Smooth muscle cell (in vitro differentiated cells): ENCODE measurements around the gene CNOT6. TPM values are rescaled to one million over a fixed set of nuclear protein-coding genes. Genes with fewer than 3 reads are reported as not detected.
"Not testable (repeated sequence)": the region's sequence is repeated elsewhere in the genome, so short reads cannot be mapped to it uniquely, and the experiment has no call there.

Experiments used
- DNase-seq: peaks from one replicate; lab custom pipeline; 2025; ENCODE audit not compliant: unreplicated experiment; lab: John Stamatoyannopoulos, UW
- H2AFZ ChIP-seq: fragments of 200-600 bp; sonication (generic); 2 replicates; pipeline ENCODE4 v1.6.0; 2016; ENCODE audit warnings: antibody characterized with exemption, low read depth, mild to moderate bottlenecking
- H3F3A ChIP-seq: fragments of 200-600 bp; sonication (generic); 2 replicates; pipeline ENCODE4 v1.6.0; 2017; ENCODE audit warnings: antibody characterized with exemption, low read depth
- H3K27ac ChIP-seq: fragments of 200-600 bp; sonication (generic); 2 replicates; pipeline ENCODE4 v1.5.1; 2016; ENCODE audit warnings: low read depth, mild to moderate bottlenecking
- H3K27me3 ChIP-seq: fragments of 200-600 bp; sonication (generic); 2 replicates; pipeline ENCODE4 v1.6.1; 2016; ENCODE audit warnings: low read depth, mild to moderate bottlenecking
- H3K36me3 ChIP-seq: fragments of 200-600 bp; sonication (generic); 2 replicates; pipeline ENCODE4 v1.5.1; 2016; ENCODE audit warnings: low read depth
- H3K4me1 ChIP-seq: fragments of 200-600 bp; sonication (generic); 2 replicates; pipeline ENCODE4 v1.5.1; 2016; ENCODE audit warnings: low read depth
- H3K4me2 ChIP-seq: fragments of 200-600 bp; sonication (generic); 2 replicates; pipeline ENCODE4 v1.6.0; 2016; ENCODE audit warnings: mild to moderate bottlenecking
- H3K4me3 ChIP-seq: fragments of 200-600 bp; sonication (generic); 2 replicates; pipeline ENCODE4 v1.5.1; 2016; ENCODE audit warnings: mild to moderate bottlenecking
- H3K79me2 ChIP-seq: fragments of 200-600 bp; sonication (generic); 2 replicates; pipeline ENCODE4 v1.6.0; 2016; ENCODE audit warnings: low read depth, mild to moderate bottlenecking
- H3K9ac ChIP-seq: fragments of 200-600 bp; sonication (generic); 2 replicates; pipeline ENCODE4 v1.6.0; 2016; ENCODE audit warnings: low read depth
- H3K9me3 ChIP-seq: fragments of 200-600 bp; sonication (generic); replicated peaks from 2 replicates; pipeline ENCODE4 v1.5.1; 2016; ENCODE audit warnings: low read depth
- H4K20me1 ChIP-seq: fragments of 200-600 bp; sonication (generic); 2 replicates; pipeline ENCODE4 v1.6.0; 2016; ENCODE audit warnings: low read depth
- WGBS: methylation state at CpG from one replicate; pipeline ENCODE4 v1.1.7; 2016; ENCODE audit warnings: low lambda C conversion rate; 5-methylcytosine and 5-hydroxymethylcytosine counted together
- polyA plus RNA-seq: library from polyadenylated mRNA; unstranded; fragments of >200 nt; fragmentation: Nextera tagmentation; extraction: Ambion mirVana; gene quantifications from 2 replicates; pipeline ENCODE4 v1.2.1, GENCODE V29; 2016
- total RNA-seq: library from RNA; depleted of rRNA; stranded (reverse); fragments of >200 nt; gene quantifications from 2 replicates; pipeline ENCODE4 v1.2.3, GENCODE V29; 2014
- TF ChIP-seq, protein P1 (sequence below): fragments of 200-600 bp; sonication (generic); IDR thresholded peaks from 2 replicates; pipeline ENCODE4 v1.5.1; 2017; ENCODE audit warnings: borderline replicate concordance, mild to moderate bottlenecking, antibody characterized with exemption; ENCODE audit not compliant: insufficient read depth, poor library complexity, severe bottlenecking

The CNOT6 gene
- total and polyA plus RNA-seq, 2 experiments from 2014 or later = 6.2 to 19.7 TPM

DNA sequence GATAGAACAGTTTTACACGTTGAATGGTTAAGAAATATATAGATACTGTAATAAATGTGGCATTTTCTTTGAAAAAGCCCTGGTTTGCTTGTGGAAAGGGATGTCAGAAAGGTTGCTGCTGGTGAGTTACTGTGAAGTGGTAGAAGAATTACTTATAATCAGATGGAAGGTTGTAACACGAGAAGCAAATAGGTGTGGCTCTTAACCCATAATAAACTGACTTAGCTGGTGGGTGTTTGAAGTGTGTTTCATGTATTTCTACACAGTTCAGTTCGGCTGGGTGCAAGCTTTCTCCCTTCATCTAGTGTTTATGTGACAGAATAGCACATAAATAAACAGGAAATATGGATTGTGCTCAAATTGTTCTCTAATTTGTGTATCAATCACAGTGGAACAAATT, 5.5 kb downstream of the CNOT6 start:
- no peaks in the 10 kb centered on the region for H3K27me3 ChIP-seq
- 82% methylated on average over 3 of the region's 3 CpGs for WGBS
- H3K27ac ChIP-seq = no peak overlapping the region
- peaks cover 100% of the 10 kb centered on the region for H3K79me2 ChIP-seq
- no peak overlapping the region for H3K9ac ChIP-seq
- H3F3A ChIP-seq = no peaks in the 10 kb centered on the region
- no peaks in the 10 kb centered on the region for H3K36me3 ChIP-seq
- H3K9me3 ChIP-seq = no peaks in the 10 kb centered on the region
- TF ChIP-seq, protein P1, sequence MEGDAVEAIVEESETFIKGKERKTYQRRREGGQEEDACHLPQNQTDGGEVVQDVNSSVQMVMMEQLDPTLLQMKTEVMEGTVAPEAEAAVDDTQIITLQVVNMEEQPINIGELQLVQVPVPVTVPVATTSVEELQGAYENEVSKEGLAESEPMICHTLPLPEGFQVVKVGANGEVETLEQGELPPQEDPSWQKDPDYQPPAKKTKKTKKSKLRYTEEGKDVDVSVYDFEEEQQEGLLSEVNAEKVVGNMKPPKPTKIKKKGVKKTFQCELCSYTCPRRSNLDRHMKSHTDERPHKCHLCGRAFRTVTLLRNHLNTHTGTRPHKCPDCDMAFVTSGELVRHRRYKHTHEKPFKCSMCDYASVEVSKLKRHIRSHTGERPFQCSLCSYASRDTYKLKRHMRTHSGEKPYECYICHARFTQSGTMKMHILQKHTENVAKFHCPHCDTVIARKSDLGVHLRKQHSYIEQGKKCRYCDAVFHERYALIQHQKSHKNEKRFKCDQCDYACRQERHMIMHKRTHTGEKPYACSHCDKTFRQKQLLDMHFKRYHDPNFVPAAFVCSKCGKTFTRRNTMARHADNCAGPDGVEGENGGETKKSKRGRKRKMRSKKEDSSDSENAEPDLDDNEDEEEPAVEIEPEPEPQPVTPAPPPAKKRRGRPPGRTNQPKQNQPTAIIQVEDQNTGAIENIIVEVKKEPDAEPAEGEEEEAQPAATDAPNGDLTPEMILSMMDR = no peak
- H4K20me1 ChIP-seq = peaks cover 100% of the 10 kb centered on the region
- peaks cover 18% of the 10 kb centered on the region for H3K4me1 ChIP-seq
- DNase-seq = no peak
- H3K4me2 ChIP-seq = no peak overlapping the region
- no peak overlapping the region for H3K4me3 ChIP-seq
- no peak overlapping the region for H2AFZ ChIP-seq

DNA sequence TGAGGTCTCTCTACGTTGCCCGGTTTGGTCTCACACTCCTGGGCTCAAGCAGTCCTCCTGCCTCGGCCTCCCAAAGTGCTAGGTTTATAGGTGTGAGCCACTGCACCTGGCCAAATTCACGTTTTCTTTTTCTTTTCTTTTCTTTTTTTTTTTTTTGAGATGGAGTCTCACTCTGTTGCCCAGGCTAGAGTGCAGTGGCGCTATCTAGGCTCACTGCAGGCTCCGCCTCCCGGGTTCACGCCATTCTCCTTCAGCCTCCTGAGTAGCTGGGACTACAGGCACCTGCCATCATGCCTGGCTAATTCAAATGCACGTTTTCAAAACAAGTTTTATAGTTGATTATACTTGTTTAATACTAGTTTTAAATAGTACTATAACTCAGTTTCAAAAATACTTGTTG, 6.1 kb downstream of the CNOT6 start:
- Histone ChIP-seq H3K4me1 (peaks cover 16% of the 10 kb centered on the region), H3K79me2 (peaks cover 100% of the 10 kb centered on the region), H4K20me1 (peaks cover 97% of the 10 kb centered on the region)
- H3F3A ChIP-seq, H3K36me3 ChIP-seq, H3K27ac ChIP-seq, H3K4me2 ChIP-seq, DNase-seq, H3K4me3 ChIP-seq, H3K9me3 ChIP-seq, H3K9ac ChIP-seq, H3K27me3 ChIP-seq, H2AFZ ChIP-seq: not testable (repeated sequence)
- 92% methylated on average over 9 of the region's 9 CpGs for WGBS

DNA sequence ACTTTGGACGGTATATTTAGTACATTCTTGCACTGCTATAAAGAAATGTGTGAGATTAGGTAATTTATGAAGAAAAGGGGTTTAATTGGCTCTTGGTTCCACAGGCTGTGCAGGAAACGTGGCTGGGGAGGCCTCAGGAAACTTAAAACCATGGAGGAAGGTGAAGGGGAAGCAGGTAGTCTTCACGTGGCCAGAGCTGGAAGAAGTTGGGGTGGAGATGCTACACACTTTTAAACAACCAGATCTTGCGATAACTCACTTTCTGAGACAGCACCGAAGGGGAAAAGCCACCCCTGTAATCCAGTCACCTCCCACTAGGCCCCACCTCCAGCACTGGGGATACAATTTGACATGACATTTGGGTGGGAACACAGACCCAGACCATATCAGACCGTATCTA, 13.5 kb downstream of the CNOT6 start:
- Histone ChIP-seq H3F3A (no peaks in the 10 kb centered on the region), H3K27me3 (no peaks in the 10 kb centered on the region), H3K4me3 (no peak overlapping the region), H3K4me2 (no peak overlapping the region), H3K36me3 (no peaks in the 10 kb centered on the region), H3K27ac (no peak overlapping the region), H4K20me1 (peaks cover 96% of the 10 kb centered on the region), H2AFZ (no peak overlapping the region), H3K9me3 (no peaks in the 10 kb centered on the region), H3K4me1 (no peaks in the 10 kb centered on the region), H3K79me2 (peaks cover 99% of the 10 kb centered on the region), H3K9ac (no peak overlapping the region)
- TF ChIP-seq, protein P1 = no peak
- whole genome bisulfite sequencing = 94% methylated on average over 6 of the region's 6 CpGs
- DNase-seq = no peak

DNA sequence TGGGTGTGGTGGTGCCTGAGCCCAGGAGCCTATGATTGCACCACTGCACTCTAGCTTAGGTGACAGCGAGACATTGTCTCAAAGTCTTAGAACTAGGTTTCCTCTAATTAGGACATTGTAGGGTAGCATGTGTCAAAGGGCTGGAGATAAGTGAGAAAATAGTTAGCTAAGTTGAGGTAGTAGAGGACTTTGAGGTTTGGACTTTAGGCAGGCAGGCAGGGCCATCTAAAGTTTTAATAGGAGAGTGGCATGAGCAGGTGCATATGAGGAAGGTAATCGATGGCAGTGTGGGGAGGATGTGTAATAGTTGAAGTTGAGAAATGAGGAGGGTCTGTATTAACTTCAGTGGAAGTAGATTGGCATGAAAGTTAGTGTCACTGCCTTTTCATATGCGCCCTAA, 21.1 kb downstream of the CNOT6 start:
- Histone ChIP-seq H3K4me3 (no peak overlapping the region), H3K36me3 (no peaks in the 10 kb centered on the region), H3K27ac (no peak overlapping the region), H2AFZ (no peak overlapping the region), H3K4me2 (no peak overlapping the region), H3K79me2 (peaks cover 99% of the 10 kb centered on the region), H4K20me1 (peaks cover 100% of the 10 kb centered on the region), H3K9me3 (no peaks in the 10 kb centered on the region), H3F3A (no peaks in the 10 kb centered on the region), H3K9ac (no peak overlapping the region), H3K4me1 (no peaks in the 10 kb centered on the region), H3K27me3 (no peaks in the 10 kb centered on the region)
- no peak for DNase-seq
- TF ChIP-seq, protein P1 = no peak
- WGBS = 93% methylated on average over 3 of the region's 3 CpGs

DNA sequence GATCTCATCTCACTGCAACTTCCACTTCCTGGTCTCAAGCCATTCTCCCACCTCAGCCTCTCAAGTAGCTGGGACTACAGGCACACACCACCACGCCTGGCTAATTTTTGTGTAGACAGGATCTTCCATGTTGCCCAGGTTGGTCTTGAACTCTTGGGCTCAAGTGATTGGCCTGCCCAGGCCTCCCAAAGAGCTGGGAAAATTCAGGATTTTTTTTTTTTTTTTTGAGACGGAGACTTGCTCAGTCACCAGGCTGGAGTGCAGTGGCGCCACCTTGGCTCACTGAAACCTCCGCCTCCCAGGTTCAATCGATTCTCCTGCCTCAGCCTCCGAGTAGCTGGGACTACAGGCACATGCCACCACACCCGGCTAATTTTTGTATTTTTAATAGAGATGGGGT, 21.8 kb downstream of the CNOT6 start:
- not testable (repeated sequence) for DNase-seq, H2AFZ ChIP-seq, H3K9ac ChIP-seq, H3F3A ChIP-seq, H3K27ac ChIP-seq, H3K27me3 ChIP-seq, H3K4me1 ChIP-seq, H3K36me3 ChIP-seq, H3K4me3 ChIP-seq, H3K9me3 ChIP-seq, H3K4me2 ChIP-seq
- 97% methylated on average over 7 of the region's 7 CpGs for WGBS
- Histone ChIP-seq H3K79me2 (peaks cover 99% of the 10 kb centered on the region), H4K20me1 (peaks cover 99% of the 10 kb centered on the region)
